RWPE2 (cell line): ENCODE data around the gene SMAD3.

Source experiments
- ATAC-seq: fragments of 200-7000 bp; cut with Tn5 transposase; 3 replicates; pipeline ENCODE4 v1.9.1; 2021; ENCODE audit warnings: low read depth
- DNase-seq: peaks from one replicate; pipeline ENCODE4 v3.0.0-alpha.2; 2020; ENCODE audit warnings: low spot score
- H3K27ac ChIP-seq: fragments of 450-650 bp; 2 replicates; pipeline ENCODE4 v1.5.1; 2017; ENCODE audit warnings: mild to moderate bottlenecking; ENCODE audit not compliant: poor library complexity, severe bottlenecking
- H3K27me3 ChIP-seq: fragments of 250-450 bp; sonication (Bioruptor Pico); 2 replicates; pipeline ENCODE4 v1.5.1; 2021; ENCODE audit warnings: mild to moderate bottlenecking, moderate library complexity; ENCODE audit not compliant: insufficient read depth, poor library complexity, severe bottlenecking
- H3K36me3 ChIP-seq: fragments of 250-450 bp; sonication (Bioruptor Pico); 2 replicates; pipeline ENCODE4 v1.5.1; 2020; ENCODE audit warnings: low read depth, mild to moderate bottlenecking, moderate library complexity
- H3K4me1 ChIP-seq: fragments of 250-450 bp; sonication (Bioruptor Pico); 2 replicates; pipeline ENCODE4 v1.5.1; 2021; ENCODE audit warnings: mild to moderate bottlenecking, moderate library complexity; ENCODE audit not compliant: insufficient read depth, poor library complexity, severe bottlenecking
- H3K4me3 ChIP-seq: fragments of 250-450 bp; sonication (Bioruptor Pico); 2 replicates; pipeline ENCODE4 v1.5.1; 2021; ENCODE audit warnings: mild to moderate bottlenecking, moderate library complexity; ENCODE audit not compliant: severe bottlenecking
- H3K9me3 ChIP-seq: fragments of 250-450 bp; sonication (Bioruptor Pico); 2 replicates; pipeline ENCODE4 v1.5.1; 2021; ENCODE audit warnings: mild to moderate bottlenecking, moderate library complexity; ENCODE audit not compliant: severe bottlenecking
- TF ChIP-seq, protein P1 (sequence below): fragments of 450-650 bp; IDR thresholded peaks from one replicate; pipeline ENCODE4 v1.5.1; 2017; ENCODE audit warnings: mild to moderate bottlenecking, moderate library complexity; ENCODE audit not compliant: poor library complexity, severe bottlenecking

SMAD3 gene

DNA sequence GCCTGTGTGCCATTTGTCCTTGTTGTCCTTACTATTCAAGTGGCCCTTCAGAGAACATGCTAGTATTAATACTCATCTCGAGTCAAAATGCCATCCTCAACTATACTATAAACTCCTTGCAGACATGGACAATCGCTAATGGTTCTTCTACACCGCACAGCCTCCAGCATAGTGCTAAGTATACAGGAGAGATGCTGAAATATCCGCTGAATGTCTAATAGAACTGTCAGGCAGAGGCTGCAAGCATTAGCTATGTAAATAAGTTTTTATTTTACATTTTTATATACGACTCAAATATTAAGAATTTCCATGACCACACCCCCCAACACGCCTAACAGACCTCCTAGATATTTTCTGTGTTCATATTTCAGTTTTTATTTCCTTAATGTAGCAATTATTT is 149.7 kb downstream of the SMAD3 start:
- TF ChIP-seq, protein P1, sequence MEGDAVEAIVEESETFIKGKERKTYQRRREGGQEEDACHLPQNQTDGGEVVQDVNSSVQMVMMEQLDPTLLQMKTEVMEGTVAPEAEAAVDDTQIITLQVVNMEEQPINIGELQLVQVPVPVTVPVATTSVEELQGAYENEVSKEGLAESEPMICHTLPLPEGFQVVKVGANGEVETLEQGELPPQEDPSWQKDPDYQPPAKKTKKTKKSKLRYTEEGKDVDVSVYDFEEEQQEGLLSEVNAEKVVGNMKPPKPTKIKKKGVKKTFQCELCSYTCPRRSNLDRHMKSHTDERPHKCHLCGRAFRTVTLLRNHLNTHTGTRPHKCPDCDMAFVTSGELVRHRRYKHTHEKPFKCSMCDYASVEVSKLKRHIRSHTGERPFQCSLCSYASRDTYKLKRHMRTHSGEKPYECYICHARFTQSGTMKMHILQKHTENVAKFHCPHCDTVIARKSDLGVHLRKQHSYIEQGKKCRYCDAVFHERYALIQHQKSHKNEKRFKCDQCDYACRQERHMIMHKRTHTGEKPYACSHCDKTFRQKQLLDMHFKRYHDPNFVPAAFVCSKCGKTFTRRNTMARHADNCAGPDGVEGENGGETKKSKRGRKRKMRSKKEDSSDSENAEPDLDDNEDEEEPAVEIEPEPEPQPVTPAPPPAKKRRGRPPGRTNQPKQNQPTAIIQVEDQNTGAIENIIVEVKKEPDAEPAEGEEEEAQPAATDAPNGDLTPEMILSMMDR: no peak
- no peak overlapping the region for H3K27ac ChIP-seq

DNA sequence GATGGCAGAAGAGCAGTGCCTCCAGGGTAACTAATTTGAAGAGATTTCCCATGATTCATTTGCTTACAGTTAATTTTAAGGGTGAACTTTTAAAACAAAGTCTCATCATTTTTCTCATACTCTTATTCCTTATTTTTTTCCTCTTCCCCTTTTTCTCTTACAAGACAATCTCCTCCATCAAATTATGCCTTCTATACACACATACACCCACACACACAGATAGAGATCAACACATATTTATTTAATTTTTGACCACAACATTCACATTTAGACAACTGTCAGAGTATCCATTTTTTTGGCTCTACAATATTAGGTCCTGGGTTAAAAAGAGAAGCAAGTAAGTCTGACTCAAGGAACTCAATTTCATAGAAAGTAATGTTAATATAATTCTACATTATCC is 151.5 kb downstream of the SMAD3 start:
- Histone ChIP-seq H3K36me3 (peaks cover 72% of the 10 kb centered on the region), H3K27me3 (no peaks in the 10 kb centered on the region), H3K9me3 (no peaks in the 10 kb centered on the region), H3K4me1 (no peaks in the 10 kb centered on the region), H3K4me3 (no peak overlapping the region), H3K27ac (no peak overlapping the region)
- DNase-seq: no peak
- TF ChIP-seq, protein P1: no peak
- ATAC-seq: no peak

More for the DNA sequence above, 149.7 kb downstream of the SMAD3 start:
- no peak overlapping the region for H3K4me3 ChIP-seq
- DNase-seq: no peak
- no peaks in the 10 kb centered on the region for H3K9me3 ChIP-seq
- H3K27me3 ChIP-seq: no peaks in the 10 kb centered on the region
- H3K4me1 ChIP-seq: no peaks in the 10 kb centered on the region
- H3K36me3 ChIP-seq: peaks cover 60% of the 10 kb centered on the region
- no peak for ATAC-seq

DNA sequence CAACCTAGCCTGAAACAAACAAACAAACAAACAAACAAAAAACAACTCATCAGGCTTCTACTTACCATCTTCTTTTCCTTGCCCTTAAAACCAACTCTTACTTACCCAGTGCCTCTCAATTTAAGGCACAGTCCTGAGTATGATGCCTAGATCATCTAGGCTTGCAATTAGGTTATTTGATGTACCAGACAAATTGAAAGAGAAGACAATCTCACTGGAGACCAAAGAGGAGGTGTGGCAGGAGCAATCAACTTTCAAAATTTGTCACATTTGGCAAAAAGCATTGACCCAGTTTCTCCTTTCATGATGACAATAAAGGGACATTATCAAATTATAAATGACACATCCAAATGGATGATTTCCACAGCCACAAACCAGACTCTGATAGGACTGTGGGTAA is 153.0 kb downstream of the SMAD3 start:
- H3K9me3 ChIP-seq: no peaks in the 10 kb centered on the region

DNA sequence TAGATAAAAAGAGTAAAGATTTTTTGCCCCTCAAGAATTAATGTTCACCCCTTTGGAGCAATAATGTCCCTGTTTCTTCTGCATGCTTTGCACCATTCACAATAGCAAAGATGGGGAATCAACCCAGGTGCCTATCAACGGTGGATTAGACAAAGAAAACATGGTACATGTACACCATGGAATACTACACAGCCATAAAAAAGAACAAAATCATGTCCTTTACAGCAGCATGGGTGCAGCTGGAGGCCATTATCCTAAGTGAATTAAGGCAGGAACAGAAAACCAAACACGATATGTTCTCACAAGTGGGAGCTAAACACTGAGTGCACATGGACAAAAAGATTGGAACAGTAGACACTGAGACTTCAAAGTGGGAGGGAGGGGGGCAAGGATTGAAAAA is 153.9 kb downstream of the SMAD3 start:
- H3K36me3 ChIP-seq: peaks cover 57% of the 10 kb centered on the region
- no peaks in the 10 kb centered on the region for H3K27me3 ChIP-seq
- TF ChIP-seq, protein P1: no peak
- H3K27ac ChIP-seq: no peak overlapping the region
- H3K4me1 ChIP-seq: peaks cover 14% of the 10 kb centered on the region
- DNase-seq (no peak), ATAC-seq (no peak)
- H3K9me3 ChIP-seq: no peaks in the 10 kb centered on the region
- H3K4me3 ChIP-seq: no peak overlapping the region

More for the DNA sequence above, 153.0 kb downstream of the SMAD3 start:
- H3K4me1 ChIP-seq: peaks cover 7% of the 10 kb centered on the region
- H3K36me3 ChIP-seq: peaks cover 58% of the 10 kb centered on the region
- no peaks in the 10 kb centered on the region for H3K27me3 ChIP-seq
- no peak overlapping the region for H3K27ac ChIP-seq
- DNase-seq: no peak
- TF ChIP-seq, protein P1: no peak
- no peak for ATAC-seq
- no peak overlapping the region for H3K4me3 ChIP-seq

DNA sequence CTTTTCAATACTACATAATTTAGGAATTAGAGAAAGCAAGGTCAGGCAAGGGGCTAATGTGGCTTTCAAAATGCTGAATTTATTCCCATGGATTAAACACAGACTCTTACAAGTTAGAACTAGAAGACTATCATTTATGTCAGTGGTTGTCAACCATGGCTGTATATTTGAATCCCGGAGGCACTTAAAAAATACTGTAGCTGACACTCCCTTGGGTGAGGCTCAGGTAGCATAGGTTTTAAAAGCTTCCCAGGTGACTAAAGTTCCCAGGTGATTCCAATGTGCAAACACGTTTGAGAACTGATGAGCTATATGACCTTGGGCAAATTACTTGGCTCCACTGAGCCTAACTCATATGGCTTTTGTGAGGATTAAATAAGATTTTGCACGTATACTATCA is 159.5 kb downstream of the SMAD3 start:
- peak; percentile 91 for ATAC-seq
- Histone ChIP-seq H3K9me3 (no peaks in the 10 kb centered on the region), H3K4me1 (peaks cover 43% of the 10 kb centered on the region), H3K4me3 (no peak overlapping the region), H3K36me3 (peaks cover 48% of the 10 kb centered on the region), H3K27me3 (no peaks in the 10 kb centered on the region), H3K27ac (peak overlapping the region; percentile 99)
- DNase-seq: peak; percentile 73
- TF ChIP-seq, protein P1: no peak
